ENCODE results near the gene WDR43. TPM values are rescaled to one million over a fixed set of nuclear protein-coding genes. Genes with fewer than 3 reads are reported as not detected.
A peak's percentile ranks its signal among the peaks of the same experiment; 100 is the strongest.

The WDR43 gene
- polyA plus RNA-seq, 1 donor from 2014 or later: 24.4 TPM

DNA sequence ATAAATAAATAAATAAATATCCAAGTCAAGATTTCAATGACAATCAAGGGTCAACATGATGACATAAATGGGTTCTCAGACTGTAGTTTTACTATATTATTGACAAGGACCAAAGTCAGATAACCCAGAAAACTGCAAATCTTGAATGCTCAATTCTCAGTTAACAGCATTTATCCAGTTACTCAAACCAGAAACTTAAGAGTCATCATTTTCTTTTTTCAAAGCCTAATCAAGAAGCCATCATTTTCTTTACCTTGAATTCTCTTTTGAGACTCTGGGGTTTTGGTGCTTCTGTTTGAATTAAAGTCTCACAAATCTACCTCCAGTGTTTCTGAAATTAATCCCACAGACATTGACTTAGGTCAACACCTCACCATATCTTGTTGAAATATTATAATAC, 38.5 kb upstream of the WDR43 start:
- no peak overlapping the region for H3K4me2 ChIP-seq (ENCODE audit: low read length)
- H3K36me3 ChIP-seq (ENCODE audit: insufficient read depth, low read length): no peaks in the 10 kb centered on the region
- no peak overlapping the region for H3K9ac ChIP-seq (ENCODE audit: low read length)
- no peak overlapping the region for H3K27ac ChIP-seq (ENCODE audit: low read length)
- H2AFZ ChIP-seq (ENCODE audit: low read depth, low read length): no peak overlapping the region
- H3K4me3 ChIP-seq (ENCODE audit: low read length): no peak overlapping the region
- no peaks in the 10 kb centered on the region for H3K79me2 ChIP-seq (replicated peaks; ENCODE audit: insufficient read depth, low read length)
- TF ChIP-seq TAF1 (IDR thresholded peaks at IDR 0.05; ENCODE audit: low read depth) (no peak), SMC3 (conservative IDR thresholded peaks at IDR 0.05; ENCODE audit: poor library complexity) (no peak), MXI1 (conservative IDR thresholded peaks at IDR 0.05; ENCODE audit: poor library complexity, severe bottlenecking) (no peak), EZH2 (IDR thresholded peaks at IDR 0.05; ENCODE audit: borderline replicate concordance, insufficient read depth, low read length, poor library complexity, severe bottlenecking) (no peak), RAD21 (conservative IDR thresholded peaks at IDR 0.05) (no peak), CTCF (IDR thresholded peaks at IDR 0.05; ENCODE audit: poor library complexity, severe bottlenecking) (no peak), EP300 (conservative IDR thresholded peaks at IDR 0.05; ENCODE audit: poor library complexity, severe bottlenecking) (no peak), POLR2AphosphoS5 (IDR thresholded peaks at IDR 0.05) (no peak)
- TF ChIP-seq, protein P1, sequence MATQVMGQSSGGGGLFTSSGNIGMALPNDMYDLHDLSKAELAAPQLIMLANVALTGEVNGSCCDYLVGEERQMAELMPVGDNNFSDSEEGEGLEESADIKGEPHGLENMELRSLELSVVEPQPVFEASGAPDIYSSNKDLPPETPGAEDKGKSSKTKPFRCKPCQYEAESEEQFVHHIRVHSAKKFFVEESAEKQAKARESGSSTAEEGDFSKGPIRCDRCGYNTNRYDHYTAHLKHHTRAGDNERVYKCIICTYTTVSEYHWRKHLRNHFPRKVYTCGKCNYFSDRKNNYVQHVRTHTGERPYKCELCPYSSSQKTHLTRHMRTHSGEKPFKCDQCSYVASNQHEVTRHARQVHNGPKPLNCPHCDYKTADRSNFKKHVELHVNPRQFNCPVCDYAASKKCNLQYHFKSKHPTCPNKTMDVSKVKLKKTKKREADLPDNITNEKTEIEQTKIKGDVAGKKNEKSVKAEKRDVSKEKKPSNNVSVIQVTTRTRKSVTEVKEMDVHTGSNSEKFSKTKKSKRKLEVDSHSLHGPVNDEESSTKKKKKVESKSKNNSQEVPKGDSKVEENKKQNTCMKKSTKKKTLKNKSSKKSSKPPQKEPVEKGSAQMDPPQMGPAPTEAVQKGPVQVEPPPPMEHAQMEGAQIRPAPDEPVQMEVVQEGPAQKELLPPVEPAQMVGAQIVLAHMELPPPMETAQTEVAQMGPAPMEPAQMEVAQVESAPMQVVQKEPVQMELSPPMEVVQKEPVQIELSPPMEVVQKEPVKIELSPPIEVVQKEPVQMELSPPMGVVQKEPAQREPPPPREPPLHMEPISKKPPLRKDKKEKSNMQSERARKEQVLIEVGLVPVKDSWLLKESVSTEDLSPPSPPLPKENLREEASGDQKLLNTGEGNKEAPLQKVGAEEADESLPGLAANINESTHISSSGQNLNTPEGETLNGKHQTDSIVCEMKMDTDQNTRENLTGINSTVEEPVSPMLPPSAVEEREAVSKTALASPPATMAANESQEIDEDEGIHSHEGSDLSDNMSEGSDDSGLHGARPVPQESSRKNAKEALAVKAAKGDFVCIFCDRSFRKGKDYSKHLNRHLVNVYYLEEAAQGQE (IDR thresholded peaks at IDR 0.05; ENCODE audit: borderline replicate concordance): no peak
- H3K27me3 ChIP-seq (ENCODE audit: insufficient read depth, low read depth, low read length): no peaks in the 10 kb centered on the region
- H3K9me3 ChIP-seq (ENCODE audit: low read length): no peaks in the 10 kb centered on the region
- H4K20me1 ChIP-seq (ENCODE audit: insufficient read depth): no peaks in the 10 kb centered on the region
- no peaks in the 10 kb centered on the region for H3F3A ChIP-seq (ENCODE audit: insufficient read depth, low read length, poor library complexity, severe bottlenecking)
- no peaks in the 10 kb centered on the region for H3K9me2 ChIP-seq (ENCODE audit: insufficient read depth, low read length)

DNA sequence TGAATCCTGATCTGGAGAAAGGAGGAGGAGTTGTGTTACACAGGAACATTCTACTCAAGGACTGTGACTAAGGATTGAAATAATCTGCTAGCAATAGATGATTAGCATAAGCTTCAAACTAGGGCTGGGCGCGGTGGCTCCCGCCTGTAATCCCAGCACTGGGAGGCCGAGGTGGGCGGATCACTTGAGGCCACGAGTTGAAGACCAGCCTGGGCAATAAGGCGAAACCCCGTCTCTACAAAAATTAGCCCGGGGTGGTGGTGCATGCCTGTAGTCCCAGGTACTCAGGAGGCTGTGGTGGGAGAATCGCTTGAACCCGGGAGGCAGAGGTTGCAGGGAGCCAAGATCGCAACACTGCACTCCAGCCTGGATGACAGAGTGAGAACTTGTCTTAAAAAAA, 25.9 kb upstream of the WDR43 start:
- Histone ChIP-seq H3K27me3 (ENCODE audit: insufficient read depth, low read depth, low read length) (no peaks in the 10 kb centered on the region), H3F3A (ENCODE audit: insufficient read depth, low read length, poor library complexity, severe bottlenecking) (peaks cover 7% of the 10 kb centered on the region), H3K36me3 (ENCODE audit: insufficient read depth, low read length) (no peaks in the 10 kb centered on the region), H2AFZ (ENCODE audit: low read depth, low read length) (no peak overlapping the region), H3K4me3 (ENCODE audit: low read length) (peak overlapping the region; percentile 100), H3K9ac (ENCODE audit: low read length) (no peak overlapping the region), H3K79me2 (replicated peaks; ENCODE audit: insufficient read depth, low read length) (peaks cover 38% of the 10 kb centered on the region), H4K20me1 (ENCODE audit: insufficient read depth) (no peaks in the 10 kb centered on the region), H3K9me3 (ENCODE audit: low read length) (no peaks in the 10 kb centered on the region), H3K27ac (ENCODE audit: low read length) (no peak overlapping the region), H3K9me2 (ENCODE audit: insufficient read depth, low read length) (no peaks in the 10 kb centered on the region), H3K4me2 (ENCODE audit: low read length) (peak overlapping the region; percentile 75)
- TF ChIP-seq RAD21 (conservative IDR thresholded peaks at IDR 0.05): no peak
- TF ChIP-seq MXI1 (conservative IDR thresholded peaks at IDR 0.05; ENCODE audit: poor library complexity, severe bottlenecking): no peak
- no peak for TF ChIP-seq TAF1 (IDR thresholded peaks at IDR 0.05; ENCODE audit: low read depth)
- TF ChIP-seq, protein P1 (IDR thresholded peaks at IDR 0.05; ENCODE audit: borderline replicate concordance): no peak
- TF ChIP-seq EP300 (conservative IDR thresholded peaks at IDR 0.05; ENCODE audit: poor library complexity, severe bottlenecking): no peak
- no peak for TF ChIP-seq SMC3 (conservative IDR thresholded peaks at IDR 0.05; ENCODE audit: poor library complexity)
- TF ChIP-seq EZH2 (IDR thresholded peaks at IDR 0.05; ENCODE audit: borderline replicate concordance, insufficient read depth, low read length, poor library complexity, severe bottlenecking): no peak
- TF ChIP-seq POLR2AphosphoS5 (IDR thresholded peaks at IDR 0.05): no peak
- no peak for TF ChIP-seq CTCF (IDR thresholded peaks at IDR 0.05; ENCODE audit: poor library complexity, severe bottlenecking)
